Prostate gland (tissue), 2 donors: Measurements from ENCODE around the gene TMEM161A.

ENCODE experiments used
- CTCF ChIP-seq, 4 experiments: fragments of 200-600 bp in 2 of 4; fragments of 450-650 bp in 2 of 4; sonication (generic) in 2 of 4; IDR thresholded peaks; 1 replicate in 3 of 4; 2 replicates in 1 of 4; pipeline ENCODE4 v1.5.1; 2016 to 2019; ENCODE audit warnings: antibody characterized with exemption in 4 of 4, mild to moderate bottlenecking in 2 of 4, moderate library complexity in 2 of 4
- POLR2A ChIP-seq: fragments of 450-650 bp; IDR thresholded peaks from one replicate; pipeline ENCODE4 v1.6.1; 2016; ENCODE audit warnings: antibody characterized with exemption, mild to moderate bottlenecking
- POLR2AphosphoS5 ChIP-seq: sonication (generic); formaldehyde crosslinking; IDR thresholded peaks from one replicate; pipeline ENCODE4 v1.6.1; 2017; ENCODE audit warnings: antibody characterized with exemption

- TF ChIP-seq CTCF (IDR thresholded peaks at IDR 0.05) (no peak), POLR2A (no peak), POLR2AphosphoS5 (no peak)
Measured at GRCh38 chr19:19137556-19138108, 646 bp downstream of the TMEM161A start.
